ENCODE results near the gene C11orf98.
A peak's percentile ranks its signal among the peaks of the same experiment; 100 is the strongest.
"Not testable (repeated sequence)": the region's sequence is repeated elsewhere in the genome, so short reads cannot be mapped to it uniquely, and the experiment has no call there.

Gene C11orf98

GRCh38 chr11:62648967-62649364 is 16.0 kb downstream of the C11orf98 start:
- no peak for DNase-seq

GRCh38 chr11:62648185-62648966 is 16.6 kb downstream of the C11orf98 start:
- DNase-seq = no peak

GRCh38 chr11:62647609-62648005 is 17.4 kb downstream of the C11orf98 start:
- DNase-seq = no peak

- DNase-seq = no peak
These were observed 18.0 kb downstream of the C11orf98 start for GRCh38 chr11:62646825-62647608.

GRCh38 chr11:62645946-62646824 is 18.8 kb downstream of the C11orf98 start, which contains the start of gene GANAB:
Gene GANAB, minus strand, starts transcription at chr11:62646613. Its CDS starts 14 bp downstream, at chr11:62646599.
- DNase-seq = peak; percentile 99

- DNase-seq = no peak
These were observed 19.4 kb downstream of the C11orf98 start for GRCh38 chr11:62645671-62645945.

GRCh38 chr11:62644220-62644619 is 20.8 kb downstream of the C11orf98 start:
- no peak for DNase-seq

- DNase-seq = no peak
These were observed 32.5 kb downstream of the C11orf98 start for GRCh38 chr11:62632492-62632891.

- DNase-seq = no peak
These were observed 37.3 kb downstream of the C11orf98 start for GRCh38 chr11:62627713-62628112.

GRCh38 chr11:62622476-62623089 is 42.4 kb downstream of the C11orf98 start:
- DNase-seq = no peak

GRCh38 chr11:62621567-62622470 is 43.2 kb downstream of the C11orf98 start, which contains the start of gene B3GAT3:
Gene B3GAT3, minus strand, starts transcription at chr11:62621986. Its CDS starts 39 bp downstream, at chr11:62621947.
- DNase-seq = peak; percentile 98

GRCh38 chr11:62621027-62621566 is 43.9 kb downstream of the C11orf98 start:
- no peak for DNase-seq

GRCh38 chr11:62616957-62617356 is 48.1 kb downstream of the C11orf98 start:
- not testable (repeated sequence) for DNase-seq

- no peak for DNase-seq
These were observed 49.5 kb downstream of the C11orf98 start for GRCh38 chr11:62615521-62615920.

- DNase-seq = peak; percentile 37
These were observed 50.7 kb downstream of the C11orf98 start for GRCh38 chr11:62614275-62614674.

GRCh38 chr11:62613291-62613778 is 51.7 kb downstream of the C11orf98 start:
- no peak for DNase-seq
